ENCODE results near the gene SAP25. TPM values are rescaled to one million over a fixed set of nuclear protein-coding genes. Genes with fewer than 3 reads are reported as not detected.

SAP25 gene
- total and polyA plus RNA-seq, 2 of the 8 experiments (the other 6 are each of a cell fraction or from before 2014, with no cell fraction given): 3.6 to 5.8 TPM

DNA sequence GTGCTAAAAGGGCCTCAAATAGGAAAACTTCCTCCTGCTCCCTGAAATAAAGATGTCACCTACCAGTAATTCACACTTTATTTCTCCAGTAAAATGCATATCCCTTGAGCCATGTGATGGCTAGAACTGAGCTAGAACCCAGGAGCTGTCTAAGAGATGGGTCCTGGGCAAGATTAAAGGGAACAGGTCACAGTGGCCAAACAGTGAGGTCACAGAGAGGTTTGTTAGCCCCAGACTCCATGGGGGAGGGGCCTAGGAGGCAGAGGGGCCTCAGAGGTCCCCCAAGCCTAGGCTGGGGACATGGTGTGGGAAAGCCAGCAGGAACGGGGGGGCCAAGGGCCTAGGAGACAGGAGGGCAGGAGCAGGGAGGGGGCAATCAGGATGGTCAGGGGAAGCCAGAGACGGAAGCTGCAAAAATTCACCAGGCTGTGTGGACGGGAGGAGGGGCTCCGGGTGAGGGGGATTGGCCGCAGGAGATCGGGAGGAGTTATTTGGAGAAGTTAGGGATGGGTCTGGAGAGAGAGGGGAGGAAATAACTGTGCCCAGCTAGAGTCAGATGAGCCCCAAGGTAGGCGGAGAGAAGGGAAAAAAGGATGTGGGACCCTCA is 15.7 kb upstream of the SAP25 start:
- Histone ChIP-seq H4K91ac (replicated peaks; ENCODE audit: insufficient read length, low read length) (no peak overlapping the region), H2BK120ac (replicated peaks; ENCODE audit: low read depth, low read length) (no peak overlapping the region), H2AK5ac (ENCODE audit: low read depth, low read length) (no peak overlapping the region), H3K23me2 (ENCODE audit: low read depth, low read length) (peaks cover 10% of the 10 kb centered on the region), H2AFZ (ENCODE audit: low read length) (no peak overlapping the region), H3K4me2 (ENCODE audit: insufficient read depth in 1 of 2, low read depth in 2 of 2, low read length in 2 of 2) (peak overlapping the region; percentile 54 to 57), H3K9ac (replicated peaks in 1 of 4; ENCODE audit: extremely low read depth in 1 of 4, low read depth in 3 of 4, low read length in 3 of 4) (no peak overlapping the region), H2BK5ac (ENCODE audit: low read depth, low read length) (0 out of 2 replicates have a peak overlapping the region, but pooled peaks have one; percentile 18), H3K9me3 (ENCODE audit: insufficient read depth in 2 of 2, low read depth in 1 of 2, low read length in 1 of 2) (no peaks in the 10 kb centered on the region), H2BK20ac (ENCODE audit: low read length) (no peak overlapping the region), H4K5ac (ENCODE audit: insufficient read length, low read depth, low read length) (peak overlapping the region; percentile 11), H3K56ac (replicated peaks; ENCODE audit: insufficient read length, low read depth, low read length) (no peak overlapping the region), H3K4me1 (replicated peaks in 1 of 4; ENCODE audit: control insufficient read depth in 3 of 4, insufficient read depth in 4 of 4, low read length in 3 of 4) (peaks cover 0 to 19% (median 10%) of the 10 kb centered on the region in 4 experiments; a peak in 6 of 7 replicates), H3K79me2 (ENCODE audit: control insufficient read depth in 1 of 2, insufficient read depth in 2 of 2, low read length in 2 of 2) (no peaks in the 10 kb centered on the region), H3K27me3 (replicated peaks in 1 of 4; ENCODE audit: control insufficient read depth in 3 of 4, extremely low read depth in 1 of 4, insufficient read depth in 3 of 4, low read length in 3 of 4) (peaks cover 0 to 2% (median under 1%) of the 10 kb centered on the region in 4 experiments; a peak in 4 of 7 replicates), H3K14ac (ENCODE audit: insufficient read length) (no peak overlapping the region), H3K36me3 (ENCODE audit: control insufficient read depth in 2 of 4, insufficient read depth in 4 of 4, low read length in 3 of 4) (no peaks in the 10 kb centered on the region), H4K8ac (ENCODE audit: extremely low read depth, insufficient read depth, low read length) (no peak overlapping the region), H3K4ac (replicated peaks; ENCODE audit: insufficient read length, low read depth, low read length) (no peak overlapping the region), H2BK15ac (ENCODE audit: low read length) (no peak overlapping the region), H3K4me3 (ENCODE audit: extremely low read depth in 1 of 4, insufficient read depth in 2 of 4, low read depth in 3 of 4, low read length in 4 of 4) (peak overlapping the region in 1 of 4 experiments; percentile 1; a peak in 2 of 8 replicates), H3K27ac (ENCODE audit: low read depth, low read length) (no peak overlapping the region), H2BK12ac (ENCODE audit: low read depth, low read length) (0 out of 2 replicates have a peak overlapping the region, but pooled peaks have one; percentile 2), H3K18ac (ENCODE audit: extremely low read depth, low read length) (peak overlapping the region; percentile 13), H3K79me1 (ENCODE audit: low read depth, low read length) (no peaks in the 10 kb centered on the region), H4K20me1 (replicated peaks in 1 of 2; ENCODE audit: control insufficient read depth in 1 of 2, insufficient read depth in 2 of 2, low read length in 2 of 2) (peaks cover 0 to 4% of the 10 kb centered on the region in 2 experiments), H3K23ac (ENCODE audit: insufficient read length) (no peak overlapping the region)
- CTCF ChIA-PET (ENCODE audit: partially characterized antibody): interaction anchor here (0.5 to 11.4 kb wide), 17 partner anchors 12 to 237 kb away, joined by 3 to 171 read pairs (median 6); partner anchors contain the start of genes MOSPD3 and PCOLCE
- 45% methylated on average over 7 of the region's 7 CpGs; no CpG with 5 or more reads in 1 of the 2 experiments for WGBS, 2 experiments (ENCODE audit: extremely low coverage in 1 of 2, insufficient coverage in 1 of 2, insufficient read length in 1 of 2, insufficient replicate concordance in 2 of 2, low coverage in 1 of 2, low lambda C conversion rate in 2 of 2, missing lambda C conversion rate in 1 of 2)
- POLR2A ChIA-PET (ENCODE audit: partially characterized antibody): interaction anchor here (0.8 to 10.0 kb wide), 19 partner anchors 8 to 160 kb away, joined by 3 to 172 read pairs (median 4); partner anchors contain the start of genes MEPCE, MOSPD3, PCOLCE and ZCWPW1
- FAIRE-seq (no peak), DNase-seq (ENCODE audit: low read depth in 1 of 2, low spot score in 2 of 2) (no peak)
- TF ChIP-seq ASH2L (IDR thresholded peaks at IDR 0.05; ENCODE audit: low read length): no peak
- no peak for TF ChIP-seq KDM5A (IDR thresholded peaks at IDR 0.05; ENCODE audit: low read length)
- no peak for TF ChIP-seq GTF2F1 (IDR thresholded peaks at IDR 0.05; ENCODE audit: borderline replicate concordance, low read depth, low read length)
- no peak for TF ChIP-seq ZNF274 (IDR thresholded peaks at IDR 0.05; ENCODE audit: borderline replicate concordance, extremely low read depth, low read length)
- no peak for TF ChIP-seq SRF (IDR thresholded peaks at IDR 0.05; ENCODE audit: low read depth, low read length)
- TF ChIP-seq EP300 (IDR thresholded peaks at IDR 0.05; ENCODE audit: borderline replicate concordance in 1 of 2, low read depth in 2 of 2, low read length in 2 of 2): no peak
- TF ChIP-seq BACH1 (IDR thresholded peaks at IDR 0.05; ENCODE audit: low read length): no peak
